ENCODE measurements around the gene IL17F.

The IL17F gene

DNA sequence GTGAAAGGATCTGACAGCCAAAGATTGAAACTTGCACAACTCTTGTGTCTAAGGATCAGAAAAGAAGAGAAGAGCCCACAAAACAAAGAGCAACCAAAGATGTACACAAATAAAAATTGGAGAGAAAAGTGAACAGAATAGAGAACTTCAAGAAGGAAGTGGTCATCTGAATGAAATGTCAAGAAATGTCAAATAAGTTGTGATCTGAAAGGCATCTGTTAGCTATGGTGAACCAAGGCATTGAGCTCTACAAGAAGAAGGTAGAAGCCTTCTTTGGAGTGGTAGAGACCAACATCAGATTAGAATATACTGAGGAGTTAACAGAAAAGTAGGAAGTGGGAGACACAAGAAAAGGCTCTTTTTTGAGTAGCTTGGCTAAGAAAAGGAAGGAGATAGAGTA is 28.5 kb downstream of the IL17F start:
- no peak overlapping the region for H3K27ac ChIP-seq (ENCODE audit: insufficient read depth in 1 of 2, low read depth in 1 of 2, low read length in 2 of 2, poor library complexity in 1 of 2, severe bottlenecking in 2 of 2)
- H3K27me3 ChIP-seq (replicated peaks in 2 of 5; ENCODE audit: control insufficient read depth in 4 of 5, insufficient read depth in 5 of 5, low read length in 4 of 5), result no peaks in the 10 kb centered on the region
- peak in 1 of 3 donors; percentile 27 for DNase-seq
- peaks cover 0 to 8% (median under 1%) of the 10 kb centered on the region in 4 experiments for H3K4me1 ChIP-seq (ENCODE audit: control extremely low read depth in 1 of 4, control insufficient read depth in 4 of 4, insufficient read depth in 4 of 4, low read length in 3 of 4)
- POLR2A ChIA-PET, result no interaction called here
- no peak overlapping the region for H3K4me3 ChIP-seq (ENCODE audit: control insufficient read depth in 1 of 7, extremely low read depth in 1 of 7, insufficient read depth in 4 of 7, low read depth in 2 of 7, low read length in 6 of 7)
- H3K36me3 ChIP-seq (ENCODE audit: control insufficient read depth in 4 of 4, insufficient read depth in 4 of 4, low read length in 3 of 4), result no peaks in the 10 kb centered on the region
- CTCF ChIA-PET, result interaction anchor here (1.0 kb wide), 1 partner anchor 48 kb away, joined by 3 read pairs; no protein-coding TSS in a partner anchor
- no peaks in the 10 kb centered on the region for H3K9me3 ChIP-seq (ENCODE audit: control extremely low read depth in 1 of 5, control insufficient read depth in 4 of 5, insufficient read depth in 2 of 5, low read depth in 1 of 5, low read length in 4 of 5)

DNA sequence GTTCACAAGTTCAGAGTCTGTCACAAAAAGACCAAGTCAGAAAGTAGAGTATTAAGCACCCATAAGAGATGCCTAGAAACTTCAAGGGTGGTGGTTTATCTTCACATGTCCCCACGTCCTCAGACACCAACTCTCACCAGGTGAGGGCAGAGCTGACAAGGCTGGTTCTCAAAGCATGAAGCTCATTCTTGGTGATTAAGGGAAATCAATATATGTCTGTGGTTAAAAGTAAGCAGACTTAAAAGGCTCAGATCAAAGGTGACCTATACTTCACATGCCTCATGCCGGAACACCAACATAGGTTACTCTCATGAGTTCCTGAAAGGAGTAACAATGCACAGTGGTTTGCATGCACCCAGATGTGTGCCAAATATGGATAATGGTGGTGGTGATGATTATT is 31.2 kb downstream of the IL17F start:
- H3K27me3 ChIP-seq (replicated peaks in 2 of 5; ENCODE audit: control insufficient read depth in 4 of 5, insufficient read depth in 5 of 5, low read length in 4 of 5), result no peaks in the 10 kb centered on the region
- 100% methylated on average over 1 of the region's 2 CpGs for WGBS (ENCODE audit: insufficient coverage)

DNA sequence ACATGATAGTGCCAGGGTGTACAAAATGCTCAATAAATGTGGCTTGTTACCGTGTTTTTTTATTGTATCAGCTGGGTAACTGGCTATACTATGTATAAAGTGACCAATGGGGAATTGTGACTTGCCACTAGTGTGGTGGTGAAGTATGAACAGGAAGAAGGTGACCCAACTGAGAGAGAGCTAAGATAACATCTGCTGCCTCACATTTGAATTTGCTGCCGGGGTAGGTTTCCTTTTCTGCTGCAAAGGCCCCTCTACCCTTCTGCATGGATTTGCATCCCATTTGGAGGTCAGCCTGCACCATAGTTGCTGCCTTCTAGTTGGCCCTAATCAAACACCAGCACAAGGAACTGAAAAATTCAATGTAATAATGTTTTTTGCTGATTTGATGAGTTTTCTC is 34.1 kb downstream of the IL17F start:
- no peaks in the 10 kb centered on the region for H3K36me3 ChIP-seq (ENCODE audit: control insufficient read depth in 4 of 4, insufficient read depth in 4 of 4, low read length in 3 of 4)
- ChIA-PET CTCF (no interaction called here), POLR2A (no interaction called here)
- H3K4me1 ChIP-seq (ENCODE audit: control extremely low read depth in 1 of 4, control insufficient read depth in 4 of 4, insufficient read depth in 4 of 4, low read length in 3 of 4), result no peaks in the 10 kb centered on the region
- H3K27me3 ChIP-seq (replicated peaks in 2 of 5; ENCODE audit: control insufficient read depth in 4 of 5, insufficient read depth in 5 of 5, low read length in 4 of 5), result no peaks in the 10 kb centered on the region
- DNase-seq, result no peak
- H3K9me3 ChIP-seq (ENCODE audit: control extremely low read depth in 1 of 5, control insufficient read depth in 4 of 5, insufficient read depth in 2 of 5, low read depth in 1 of 5, low read length in 4 of 5), result no peaks in the 10 kb centered on the region
- 100% methylated on average over 1 of the region's 2 CpGs for WGBS (ENCODE audit: insufficient coverage)
- no peak overlapping the region for H3K4me3 ChIP-seq (ENCODE audit: control insufficient read depth in 1 of 7, extremely low read depth in 1 of 7, insufficient read depth in 4 of 7, low read depth in 2 of 7, low read length in 6 of 7)
- no peak overlapping the region for H3K27ac ChIP-seq (ENCODE audit: insufficient read depth in 1 of 2, low read depth in 1 of 2, low read length in 2 of 2, poor library complexity in 1 of 2, severe bottlenecking in 2 of 2)

More for the DNA sequence above, 31.2 kb downstream of the IL17F start:
- Histone ChIP-seq H3K4me3 (ENCODE audit: control insufficient read depth in 1 of 7, extremely low read depth in 1 of 7, insufficient read depth in 4 of 7, low read depth in 2 of 7, low read length in 6 of 7) (no peak overlapping the region), H3K4me1 (ENCODE audit: control extremely low read depth in 1 of 4, control insufficient read depth in 4 of 4, insufficient read depth in 4 of 4, low read length in 3 of 4) (peaks cover 0 to 8% (median 0%) of the 10 kb centered on the region in 4 experiments), H3K36me3 (ENCODE audit: control insufficient read depth in 4 of 4, insufficient read depth in 4 of 4, low read length in 3 of 4) (no peaks in the 10 kb centered on the region), H3K27ac (ENCODE audit: insufficient read depth in 1 of 2, low read depth in 1 of 2, low read length in 2 of 2, poor library complexity in 1 of 2, severe bottlenecking in 2 of 2) (no peak overlapping the region), H3K9me3 (ENCODE audit: control extremely low read depth in 1 of 5, control insufficient read depth in 4 of 5, insufficient read depth in 2 of 5, low read depth in 1 of 5, low read length in 4 of 5) (no peaks in the 10 kb centered on the region)
- ChIA-PET CTCF (interaction anchor here (0.9 to 1.1 kb wide), 2 partner anchors 12 to 84 kb away, joined by 3 read pairs; no protein-coding TSS in a partner anchor), POLR2A (interaction anchor here (0.7 kb wide), 1 partner anchor 56 kb away, joined by 3 read pairs; no protein-coding TSS in a partner anchor)
- DNase-seq, result no peak

DNA sequence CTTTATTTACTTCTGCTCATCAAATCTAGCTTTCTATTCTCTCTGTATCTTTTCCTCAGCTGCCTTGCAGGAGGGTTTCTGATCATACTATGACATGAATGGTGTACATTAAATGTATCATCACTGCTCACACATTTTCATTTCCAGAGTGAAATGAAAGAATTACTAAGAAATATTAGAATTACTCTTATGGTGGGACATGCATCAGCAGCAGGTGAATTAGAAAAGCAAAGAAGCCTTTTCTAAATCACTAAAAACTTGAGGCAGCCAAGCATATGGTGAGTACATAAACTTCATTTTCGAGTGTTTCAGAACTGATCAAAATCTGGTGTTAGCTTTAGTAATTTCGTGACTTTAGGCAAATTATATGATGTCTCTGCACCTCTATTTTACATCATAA is 34.5 kb downstream of the IL17F start:
- Histone ChIP-seq H3K9me3 (ENCODE audit: control extremely low read depth in 1 of 5, control insufficient read depth in 4 of 5, insufficient read depth in 2 of 5, low read depth in 1 of 5, low read length in 4 of 5) (no peaks in the 10 kb centered on the region), H3K4me1 (ENCODE audit: control extremely low read depth in 1 of 4, control insufficient read depth in 4 of 4, insufficient read depth in 4 of 4, low read length in 3 of 4) (no peaks in the 10 kb centered on the region), H3K27me3 (replicated peaks in 2 of 5; ENCODE audit: control insufficient read depth in 4 of 5, insufficient read depth in 5 of 5, low read length in 4 of 5) (no peaks in the 10 kb centered on the region), H3K36me3 (ENCODE audit: control insufficient read depth in 4 of 4, insufficient read depth in 4 of 4, low read length in 3 of 4) (no peaks in the 10 kb centered on the region), H3K27ac (ENCODE audit: insufficient read depth in 1 of 2, low read depth in 1 of 2, low read length in 2 of 2, poor library complexity in 1 of 2, severe bottlenecking in 2 of 2) (no peak overlapping the region), H3K4me3 (ENCODE audit: control insufficient read depth in 1 of 7, extremely low read depth in 1 of 7, insufficient read depth in 4 of 7, low read depth in 2 of 7, low read length in 6 of 7) (no peak overlapping the region)
- POLR2A ChIA-PET, result no interaction called here
- CTCF ChIA-PET, result no interaction called here
- WGBS (ENCODE audit: insufficient coverage), result no CpG with 5 or more reads among the region's 2 CpGs
- no peak for DNase-seq

DNA sequence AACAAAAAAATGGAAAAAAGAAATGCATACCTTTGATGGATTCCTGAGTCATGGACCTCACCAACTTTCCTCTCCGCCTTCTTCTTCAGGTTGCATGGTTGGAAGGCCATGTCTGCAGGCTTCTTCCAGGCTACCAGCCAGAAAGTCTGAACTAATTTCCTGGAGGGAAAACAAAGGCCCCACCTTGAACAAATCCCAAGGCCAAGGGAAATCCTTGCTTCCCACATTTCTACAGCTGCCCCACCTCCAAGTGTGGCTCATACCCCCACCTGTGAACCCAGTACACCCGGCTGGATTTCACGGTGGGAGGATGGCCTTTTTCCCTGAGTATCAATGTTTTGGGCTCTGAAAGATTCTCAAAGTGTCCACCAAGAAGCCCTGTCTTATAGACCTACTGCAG is 35.7 kb downstream of the IL17F start:
- no peaks in the 10 kb centered on the region for H3K9me3 ChIP-seq (ENCODE audit: control extremely low read depth in 1 of 5, control insufficient read depth in 4 of 5, insufficient read depth in 2 of 5, low read depth in 1 of 5, low read length in 4 of 5)
- WGBS (ENCODE audit: insufficient coverage), result 100% methylated on average over 3 of the region's 3 CpGs
- H3K27ac ChIP-seq (ENCODE audit: insufficient read depth in 1 of 2, low read depth in 1 of 2, low read length in 2 of 2, poor library complexity in 1 of 2, severe bottlenecking in 2 of 2), result no peak overlapping the region
- H3K36me3 ChIP-seq (ENCODE audit: control insufficient read depth in 4 of 4, insufficient read depth in 4 of 4, low read length in 3 of 4), result no peaks in the 10 kb centered on the region
- no peak overlapping the region for H3K4me3 ChIP-seq (ENCODE audit: control insufficient read depth in 1 of 7, extremely low read depth in 1 of 7, insufficient read depth in 4 of 7, low read depth in 2 of 7, low read length in 6 of 7)
- POLR2A ChIA-PET, result no interaction called here
- no peak for DNase-seq
- H3K27me3 ChIP-seq (replicated peaks in 2 of 5; ENCODE audit: control insufficient read depth in 4 of 5, insufficient read depth in 5 of 5, low read length in 4 of 5), result no peaks in the 10 kb centered on the region
- H3K4me1 ChIP-seq (ENCODE audit: control extremely low read depth in 1 of 4, control insufficient read depth in 4 of 4, insufficient read depth in 4 of 4, low read length in 3 of 4), result no peaks in the 10 kb centered on the region
- CTCF ChIA-PET, result no interaction called here

DNA sequence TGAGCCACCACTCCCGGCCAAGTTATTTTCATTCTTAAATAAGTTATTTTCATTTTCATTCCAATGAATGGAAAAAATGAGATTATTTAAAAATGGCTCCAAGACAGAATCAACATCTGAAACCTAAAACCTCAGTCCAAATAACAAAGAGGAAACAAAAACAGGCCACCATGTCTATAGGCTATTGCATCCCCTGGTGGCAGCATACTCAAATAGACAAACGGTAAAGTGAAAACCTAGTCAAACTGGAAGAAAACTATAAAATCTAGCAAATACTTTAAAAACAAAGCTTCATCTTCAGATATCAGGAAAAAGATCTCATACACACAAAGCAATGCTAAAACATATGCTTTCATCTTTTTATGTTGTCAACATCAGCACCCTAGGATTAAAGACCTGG is 37.2 kb downstream of the IL17F start:
- Histone ChIP-seq H3K4me1 (ENCODE audit: control extremely low read depth in 1 of 4, control insufficient read depth in 4 of 4, insufficient read depth in 4 of 4, low read length in 3 of 4) (no peaks in the 10 kb centered on the region), H3K9me3 (ENCODE audit: control extremely low read depth in 1 of 5, control insufficient read depth in 4 of 5, insufficient read depth in 2 of 5, low read depth in 1 of 5, low read length in 4 of 5) (peaks cover 0 to under 1% (median 0%) of the 10 kb centered on the region in 5 experiments), H3K27ac (ENCODE audit: insufficient read depth in 1 of 2, low read depth in 1 of 2, low read length in 2 of 2, poor library complexity in 1 of 2, severe bottlenecking in 2 of 2) (no peak overlapping the region), H3K4me3 (ENCODE audit: control insufficient read depth in 1 of 7, extremely low read depth in 1 of 7, insufficient read depth in 4 of 7, low read depth in 2 of 7, low read length in 6 of 7) (no peak overlapping the region), H3K36me3 (ENCODE audit: control insufficient read depth in 4 of 4, insufficient read depth in 4 of 4, low read length in 3 of 4) (no peaks in the 10 kb centered on the region), H3K27me3 (replicated peaks in 2 of 5; ENCODE audit: control insufficient read depth in 4 of 5, insufficient read depth in 5 of 5, low read length in 4 of 5) (no peaks in the 10 kb centered on the region)
- POLR2A ChIA-PET, result no interaction called here
- CTCF ChIA-PET, result no interaction called here
- WGBS (ENCODE audit: insufficient coverage), result 100% methylated on average over 1 of the region's 2 CpGs
- no peak for DNase-seq

DNA sequence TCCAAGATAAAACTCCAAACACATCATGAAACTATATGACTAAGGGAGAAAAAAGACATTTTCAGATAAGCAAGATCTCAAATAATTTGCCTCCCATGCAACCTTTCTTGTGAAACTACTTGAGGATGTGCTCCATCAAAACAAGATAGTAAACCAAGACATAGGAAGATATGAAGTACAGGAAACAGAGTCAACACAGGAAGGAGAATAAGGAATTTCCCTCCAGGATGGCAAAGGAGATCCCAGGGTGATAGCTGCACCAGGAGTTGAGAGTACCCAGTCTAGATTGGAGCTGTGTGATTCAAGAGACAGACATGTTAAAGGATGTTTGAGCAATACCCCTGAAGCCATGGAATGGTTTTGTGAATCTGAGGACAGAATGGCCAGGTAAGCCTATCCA is 42.8 kb downstream of the IL17F start:
- Histone ChIP-seq H3K4me1 (ENCODE audit: control extremely low read depth in 1 of 4, control insufficient read depth in 4 of 4, insufficient read depth in 4 of 4, low read length in 3 of 4) (no peaks in the 10 kb centered on the region), H3K27ac (ENCODE audit: insufficient read depth in 1 of 2, low read depth in 1 of 2, low read length in 2 of 2, poor library complexity in 1 of 2, severe bottlenecking in 2 of 2) (no peak overlapping the region), H3K27me3 (replicated peaks in 2 of 5; ENCODE audit: control insufficient read depth in 4 of 5, insufficient read depth in 5 of 5, low read length in 4 of 5) (no peaks in the 10 kb centered on the region), H3K9me3 (ENCODE audit: control extremely low read depth in 1 of 5, control insufficient read depth in 4 of 5, insufficient read depth in 2 of 5, low read depth in 1 of 5, low read length in 4 of 5) (peaks cover 3 to 19% (median 15%) of the 10 kb centered on the region in 5 experiments), H3K36me3 (ENCODE audit: control insufficient read depth in 4 of 4, insufficient read depth in 4 of 4, low read length in 3 of 4) (no peaks in the 10 kb centered on the region), H3K4me3 (ENCODE audit: control insufficient read depth in 1 of 7, extremely low read depth in 1 of 7, insufficient read depth in 4 of 7, low read depth in 2 of 7, low read length in 6 of 7) (no peak overlapping the region)
- DNase-seq, result no peak
- CTCF ChIA-PET, result no interaction called here
- POLR2A ChIA-PET, result no interaction called here

Data from common myeloid progenitor, CD34-positive (primary cell).